Right lobe of liver (tissue), 4 donors: ENCODE measurements around the gene PGAP2.

Experiments
- CTCF ChIP-seq, 4 donors: fragments of 200-600 bp in 3 of 4; fragments of 450-650 bp in 1 of 4; IDR thresholded peaks; one replicate each; pipeline versions ENCODE4 v1.5.1 to v1.8.0; 2016 to 2022; ENCODE audit warnings: antibody characterized with exemption in 4 of 4, mild to moderate bottlenecking in 2 of 4
- POLR2A ChIP-seq: fragments of 450-650 bp; IDR thresholded peaks from one replicate; pipeline ENCODE4 v1.6.1; 2017; ENCODE audit warnings: antibody characterized with exemption, mild to moderate bottlenecking
- donor health status: DM: no; HTN: no; CAD: no.
- donor health status: DM: no; HTN: no; CAD: no.
- donor health status: DM: no; HTN: yes; CAD: no.

GRCh38 chr11:3833449-3833848 is 25.1 kb downstream of the PGAP2 start:
- TF ChIP-seq CTCF (IDR thresholded peaks at IDR 0.05) = no peak
- no peak for TF ChIP-seq POLR2A
